Renal pelvis (tissue), 12 donors: ENCODE results near the gene ATP5F1A. TPM values are rescaled to one million over a fixed set of nuclear protein-coding genes. Genes with fewer than 3 reads are reported as not detected.
"Not testable (repeated sequence)": the region's sequence is repeated elsewhere in the genome, so short reads cannot be mapped to it uniquely, and the experiment has no call there.

Source experiments
- DNase-seq: peaks from one replicate; pipeline ENCODE4 v3.0.0-alpha.2; 2013
- long read RNA-seq, 16 experiments: transcript quantifications; one replicate each; lab custom pipeline, GENCODE V29; 2026
- polyA plus RNA-seq, 3 donors: library from polyadenylated mRNA; unstranded; fragments of 120-200 nt; gene quantifications; one replicate each; pipeline ENCODE4 v1.2.1, GENCODE V29; 2013; ENCODE audit not compliant: insufficient read length in 3 of 3

Gene ATP5F1A
- 100 to 1,000 TPM; 688 to 733 (median 696) TPM for polyA plus RNA-seq
- long read RNA-seq, donor 1, full-length matches to known transcripts: 364 of 533 reads
- long read RNA-seq, donor 1, partial matches to known transcripts: 169 of 533 reads
- long read RNA-seq, donor 1, other reads (novel, unspliced or antisense): 0 of 533 reads
- long read RNA-seq, donor 2, full-length matches to known transcripts: 410 of 900 reads
- long read RNA-seq, donor 2, partial matches to known transcripts: 485 of 900 reads
- long read RNA-seq, donor 2, other reads (novel, unspliced or antisense): 5 of 900 reads
- long read RNA-seq, donor 3, full-length matches to known transcripts: 267 of 591 reads
- long read RNA-seq, donor 3, partial matches to known transcripts: 324 of 591 reads
- long read RNA-seq, donor 3, other reads (novel, unspliced or antisense): 0 of 591 reads
- long read RNA-seq, donor 4, full-length matches to known transcripts: 379 of 703 reads
- long read RNA-seq, donor 4, partial matches to known transcripts: 319 of 703 reads
- long read RNA-seq, donor 4, other reads (novel, unspliced or antisense): 5 of 703 reads
- long read RNA-seq, donor 5, full-length matches to known transcripts: 142 of 282 reads
- long read RNA-seq, donor 5, partial matches to known transcripts: 129 of 282 reads
- long read RNA-seq, donor 5, other reads (novel, unspliced or antisense): 11 of 282 reads
- long read RNA-seq, donor 6, full-length matches to known transcripts: 348 of 646 reads
- long read RNA-seq, donor 6, partial matches to known transcripts: 280 of 646 reads
- long read RNA-seq, donor 6, other reads (novel, unspliced or antisense): 18 of 646 reads
- long read RNA-seq, donor 7, full-length matches to known transcripts: 333 of 717 reads
- long read RNA-seq, donor 7, partial matches to known transcripts: 384 of 717 reads
- long read RNA-seq, donor 7, other reads (novel, unspliced or antisense): 0 of 717 reads
- long read RNA-seq, donor 8, full-length matches to known transcripts: 81 of 201 reads
- long read RNA-seq, donor 8, partial matches to known transcripts: 107 of 201 reads
- long read RNA-seq, donor 8, other reads (novel, unspliced or antisense): 13 of 201 reads
- long read RNA-seq, donor 9, full-length matches to known transcripts: 399 of 947 reads
- long read RNA-seq, donor 9, partial matches to known transcripts: 538 of 947 reads
- long read RNA-seq, donor 9, other reads (novel, unspliced or antisense): 10 of 947 reads
- long read RNA-seq, donor 10, full-length matches to known transcripts: 253 of 666 reads
- long read RNA-seq, donor 10, partial matches to known transcripts: 413 of 666 reads
- long read RNA-seq, donor 10, other reads (novel, unspliced or antisense): 0 of 666 reads
- long read RNA-seq, donor 11, full-length matches to known transcripts: 196 of 374 reads
- long read RNA-seq, donor 11, partial matches to known transcripts: 173 of 374 reads
- long read RNA-seq, donor 11, other reads (novel, unspliced or antisense): 5 of 374 reads
- long read RNA-seq, donor 12, full-length matches to known transcripts: 432 of 758 reads
- long read RNA-seq, donor 12, partial matches to known transcripts: 316 of 758 reads
- long read RNA-seq, donor 12, other reads (novel, unspliced or antisense): 10 of 758 reads
- long read RNA-seq, donor 13, full-length matches to known transcripts: 137 of 309 reads
- long read RNA-seq, donor 13, partial matches to known transcripts: 172 of 309 reads
- long read RNA-seq, donor 13, other reads (novel, unspliced or antisense): 0 of 309 reads
- long read RNA-seq, donor 14: 0 reads
- long read RNA-seq, donor 15: 0 reads
- long read RNA-seq, donor 16, full-length matches to known transcripts: 303 of 716 reads
- long read RNA-seq, donor 16, partial matches to known transcripts: 413 of 716 reads
- long read RNA-seq, donor 16, other reads (novel, unspliced or antisense): 0 of 716 reads

GRCh38 chr18:46097801-46098615 lies at the start of gene ATP5F1A:
ATP5F1A (minus strand) TSS chr18:46098296; CDS start chr18:46098231, 65 bp downstream.
- DNase-seq: peak; percentile 91

- no peak for DNase-seq
Measured at GRCh38 chr18:46141199-46141598, 43.1 kb upstream of the ATP5F1A start.

- DNase-seq: no peak
Measured at GRCh38 chr18:46140173-46140572, 42.1 kb upstream of the ATP5F1A start.

GRCh38 chr18:46134920-46135675 lies 37.0 kb upstream of the ATP5F1A start:
- no peak for DNase-seq

GRCh38 chr18:46133534-46133933 lies 35.4 kb upstream of the ATP5F1A start:
- no peak for DNase-seq

- DNase-seq: not testable (repeated sequence)
Measured at GRCh38 chr18:46130549-46130948, 32.5 kb upstream of the ATP5F1A start.

GRCh38 chr18:46130061-46130460 lies 32.0 kb upstream of the ATP5F1A start:
- no peak for DNase-seq

- not testable (repeated sequence) for DNase-seq
Measured at GRCh38 chr18:46126625-46127024, 28.5 kb upstream of the ATP5F1A start.

GRCh38 chr18:46113751-46114150 lies 15.7 kb upstream of the ATP5F1A start:
- no peak for DNase-seq

- no peak for DNase-seq
Measured at GRCh38 chr18:46110406-46110805, 12.3 kb upstream of the ATP5F1A start.

- no peak for DNase-seq
Measured at GRCh38 chr18:46109386-46109785, 11.3 kb upstream of the ATP5F1A start.

GRCh38 chr18:46104128-46104911 lies 6.2 kb upstream of the ATP5F1A start, which contains the start of gene HAUS1:
HAUS1 (plus strand) TSS chr18:46104385; CDS start chr18:46104412, 27 bp downstream.
- DNase-seq: peak; percentile 92

- no peak for DNase-seq
Measured at GRCh38 chr18:46099463-46099862, 1.4 kb upstream of the ATP5F1A start.

- no peak for DNase-seq
Measured at GRCh38 chr18:46098616-46098933, 479 bp upstream of the ATP5F1A start.

- DNase-seq: no peak
Measured at GRCh38 chr18:46097431-46097800, 680 bp downstream of the ATP5F1A start.

GRCh38 chr18:46096651-46097300 lies 1.3 kb downstream of the ATP5F1A start:
- no peak for DNase-seq

GRCh38 chr18:46095532-46095931 lies 2.6 kb downstream of the ATP5F1A start:
- DNase-seq: no peak
